Measurements from ENCODE around the gene USP1. TPM values are rescaled to one million over a fixed set of nuclear protein-coding genes. Genes with fewer than 3 reads are reported as not detected.
A peak's percentile ranks its signal among the peaks of the same experiment; 100 is the strongest.

USP1 gene
- polyA plus RNA-seq (ENCODE audit: insufficient read length in 10 of 10) = 10 to 100 TPM; 35.7 to 54.7 (median 45.0) TPM
- long read RNA-seq, donor 1, partial matches to known transcripts = 12 of 15 reads
- long read RNA-seq, donor 1, other reads (novel, unspliced or antisense) = 0 of 15 reads
- long read RNA-seq, donor 2, partial matches to known transcripts = 5 of 6 reads
- long read RNA-seq, donor 2, other reads (novel, unspliced or antisense) = 0 of 6 reads
- long read RNA-seq, donor 3 = 0 reads
- long read RNA-seq, donor 4, partial matches to known transcripts = 13 of 16 reads
- long read RNA-seq, donor 4, other reads (novel, unspliced or antisense) = 0 of 16 reads
- long read RNA-seq, donor 5, partial matches to known transcripts = 23 of 23 reads
- long read RNA-seq, donor 5, other reads (novel, unspliced or antisense) = 0 of 23 reads
- long read RNA-seq, donor 6, partial matches to known transcripts = 19 of 22 reads
- long read RNA-seq, donor 6, other reads (novel, unspliced or antisense) = 0 of 22 reads
- long read RNA-seq, donor 7, partial matches to known transcripts = 8 of 12 reads
- long read RNA-seq, donor 7, other reads (novel, unspliced or antisense) = 0 of 12 reads
- long read RNA-seq, donor 8, partial matches to known transcripts = 18 of 21 reads
- long read RNA-seq, donor 8, other reads (novel, unspliced or antisense) = 0 of 21 reads
- long read RNA-seq, donor 9, partial matches to known transcripts = 0 of 1 reads
- long read RNA-seq, donor 9, other reads (novel, unspliced or antisense) = 0 of 1 reads

GRCh38 chr1:62436466-62437272 is at the start of gene USP1:
Gene USP1, plus strand, starts transcription at chr1:62437049. Its CDS starts 2,819 bp downstream, at chr1:62439868.
- DNase-seq = peak; percentile 99 to 100 (median 100)

GRCh38 chr1:62389531-62389930 is 47.3 kb upstream of the USP1 start:
- no peak for DNase-seq

GRCh38 chr1:62390071-62390470 is 46.8 kb upstream of the USP1 start:
- DNase-seq = no peak

GRCh38 chr1:62391369-62391971 is 45.4 kb upstream of the USP1 start:
- no peak for DNase-seq

GRCh38 chr1:62392951-62393350 is 43.9 kb upstream of the USP1 start:
- no peak for DNase-seq

GRCh38 chr1:62394646-62395045 is 42.2 kb upstream of the USP1 start:
- no peak for DNase-seq

- no peak for DNase-seq
These were observed 41.6 kb upstream of the USP1 start for GRCh38 chr1:62395291-62395690.

GRCh38 chr1:62396871-62397270 is 40.0 kb upstream of the USP1 start:
- DNase-seq = no peak

- no peak for DNase-seq
These were observed 39.5 kb upstream of the USP1 start for GRCh38 chr1:62397301-62397700.

- DNase-seq = no peak
These were observed 38.5 kb upstream of the USP1 start for GRCh38 chr1:62398377-62398776.

- DNase-seq = no peak
These were observed 35.7 kb upstream of the USP1 start for GRCh38 chr1:62401034-62401760.

GRCh38 chr1:62405247-62405646 is 31.6 kb upstream of the USP1 start:
- DNase-seq = no peak

- no peak for DNase-seq
These were observed 30.3 kb upstream of the USP1 start for GRCh38 chr1:62406576-62406975.

- peak; percentile 68 to 83 (median 71) for DNase-seq
These were observed 29.3 kb upstream of the USP1 start for GRCh38 chr1:62407398-62408009.

- DNase-seq = no peak
These were observed 21.2 kb upstream of the USP1 start for GRCh38 chr1:62415687-62416086.

- DNase-seq = no peak
These were observed 19.4 kb upstream of the USP1 start for GRCh38 chr1:62417351-62417999.

GRCh38 chr1:62420214-62420613 is 16.6 kb upstream of the USP1 start:
- DNase-seq = no peak

GRCh38 chr1:62423580-62424242 is 13.1 kb upstream of the USP1 start:
- no peak for DNase-seq

- no peak for DNase-seq
These were observed 12.4 kb upstream of the USP1 start for GRCh38 chr1:62424411-62424810.

GRCh38 chr1:62425041-62425440 is 11.8 kb upstream of the USP1 start:
- no peak for DNase-seq
